HT-29 (cell line): ENCODE data around the gene R3HDM4. TPM values are rescaled to one million over a fixed set of nuclear protein-coding genes. Genes with fewer than 3 reads are reported as not detected.
"Not testable (repeated sequence)": the region's sequence is repeated elsewhere in the genome, so short reads cannot be mapped to it uniquely, and the experiment has no call there.

Experiments
- DNase-seq: peaks from one replicate; pipeline ENCODE4 v3.0.0-alpha.2; 2015; ENCODE audit warnings: low spot score
- total RNA-seq: library from RNA; depleted of rRNA; stranded (reverse); fragments of >200 nt; shearing (Covaris generic); gene quantifications from 2 replicates; pipeline ENCODE4 v1.2.3, GENCODE V29; 2014

R3HDM4 gene
- total RNA-seq, 1 experiment from 2014 or later: 51.4 TPM

DNA sequence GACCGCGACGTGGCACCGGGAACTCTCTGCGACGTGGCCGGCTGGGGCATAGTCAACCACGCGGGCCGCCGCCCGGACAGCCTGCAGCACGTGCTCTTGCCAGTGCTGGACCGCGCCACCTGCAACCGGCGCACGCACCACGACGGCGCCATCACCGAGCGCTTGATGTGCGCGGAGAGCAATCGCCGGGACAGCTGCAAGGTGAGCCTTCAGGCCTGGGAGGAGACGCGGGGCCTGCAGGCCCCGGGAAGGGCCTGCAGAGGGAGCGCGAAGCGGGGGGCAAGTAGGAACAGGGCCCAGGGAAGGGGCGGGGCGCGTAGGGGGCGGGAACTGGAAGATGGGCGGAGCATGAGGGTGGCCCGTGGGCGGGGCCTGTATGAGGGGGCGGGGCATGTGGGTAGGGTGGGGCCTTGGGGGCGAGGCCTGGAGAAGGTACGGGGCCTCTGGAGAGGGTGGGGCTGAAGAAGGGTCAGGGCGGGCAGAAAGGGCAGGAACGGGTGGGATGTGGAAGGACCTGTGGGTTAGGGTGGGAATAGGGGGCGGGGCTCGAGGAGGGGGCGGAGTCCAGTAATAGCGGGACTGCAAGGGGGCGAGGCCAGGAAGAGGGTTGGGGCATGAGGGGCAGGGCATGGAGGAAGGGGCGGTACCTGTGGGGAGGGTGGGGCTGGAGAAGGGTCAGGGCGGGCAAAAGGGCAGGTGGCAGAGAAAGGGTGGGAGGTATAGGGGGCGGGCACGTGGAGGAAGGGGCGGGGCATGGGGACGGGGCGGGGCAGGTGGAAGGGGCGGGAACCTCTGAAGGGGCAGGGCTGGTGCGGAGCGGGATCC lies 51.1 kb downstream of the R3HDM4 start:
- DNase-seq: peak; percentile 17

DNA sequence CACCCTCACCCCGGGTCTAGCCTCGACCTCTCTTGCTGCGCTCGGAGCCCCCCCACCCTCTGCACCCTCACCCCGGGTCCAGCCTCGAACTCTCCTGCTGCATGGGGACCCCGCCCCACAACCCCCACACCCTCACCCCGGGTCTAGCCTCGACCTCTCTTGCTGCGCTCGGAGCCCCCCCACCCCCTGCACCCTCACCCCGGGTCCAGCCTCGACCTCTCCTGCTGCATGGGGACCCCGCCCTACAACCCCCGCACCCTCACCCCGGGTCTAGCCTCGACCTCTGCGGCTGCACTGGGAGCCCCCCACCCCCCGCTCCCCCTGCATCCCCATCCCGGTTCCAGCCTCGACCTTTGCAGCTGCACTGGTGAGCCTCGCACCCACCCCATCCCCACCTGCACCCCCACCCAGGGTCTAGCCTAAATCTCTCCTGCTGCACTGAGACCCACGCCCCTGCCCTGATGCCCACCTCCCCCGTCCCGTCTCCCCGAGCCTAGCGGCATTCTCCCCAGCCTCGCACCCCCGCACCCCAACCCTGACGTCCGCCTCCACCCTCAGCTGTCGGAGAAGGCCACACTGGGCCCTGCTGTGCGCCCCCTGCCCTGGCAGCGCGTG lies 51.8 kb downstream of the R3HDM4 start:
- DNase-seq: no peak

DNA sequence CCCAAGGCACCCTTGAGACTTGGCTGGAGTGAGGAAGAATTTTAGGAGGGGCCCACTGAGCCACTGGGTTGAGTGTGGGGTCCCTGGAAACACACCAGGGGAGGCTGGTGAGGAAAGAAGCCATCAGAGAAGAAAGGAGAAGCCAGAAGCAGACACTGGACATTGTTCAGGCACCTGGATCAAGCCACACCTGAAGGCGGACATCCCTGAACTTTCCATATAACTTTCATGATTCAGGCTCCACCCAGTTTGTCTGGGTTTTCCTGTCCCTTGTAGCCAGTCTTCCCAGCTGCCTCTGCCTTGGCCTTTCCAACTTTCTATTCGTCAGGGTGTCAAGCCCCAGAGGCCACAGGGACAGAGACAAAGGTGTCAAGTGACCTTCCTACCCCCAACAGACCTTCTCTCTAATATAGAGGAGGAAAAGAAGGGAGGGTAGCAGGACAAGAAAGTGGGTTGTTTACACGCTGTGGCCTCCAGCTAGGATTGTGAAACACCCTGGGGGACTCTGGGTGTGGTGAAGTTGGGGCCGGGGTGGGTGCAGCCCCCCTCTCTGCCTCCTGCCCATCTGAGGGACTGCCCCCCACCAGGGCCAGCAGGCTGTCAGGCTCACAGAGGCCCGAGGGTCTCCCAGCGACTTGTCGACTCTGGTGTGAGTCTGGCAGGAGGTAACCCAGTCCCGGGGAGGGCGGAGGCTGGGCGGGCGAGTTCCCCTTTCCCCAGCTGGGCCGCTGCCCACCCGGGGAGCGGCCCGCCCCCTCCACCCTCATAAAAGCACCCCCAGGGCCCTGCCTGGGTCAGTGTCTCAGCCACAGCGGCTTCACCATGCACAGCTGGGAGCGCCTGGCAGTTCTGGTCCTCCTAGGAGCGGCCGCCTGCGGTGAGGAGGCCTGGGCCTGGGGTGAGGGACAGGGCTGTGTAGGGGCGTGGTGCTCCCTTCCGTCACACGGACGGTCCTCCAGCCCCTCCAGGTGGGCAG lies 53.9 kb downstream of the R3HDM4 start, which contains the start of gene CFD:
TSS of gene CFD (plus strand) at position 797 of the 976 bp plus-strand sequence. CDS start at position 823, 26 bp downstream.
- peak; percentile 14 for DNase-seq

- no peak for DNase-seq
These were observed 54.7 kb downstream of the R3HDM4 start for GRCh38 chr19:858284-858683.

GRCh38 chr19:855566-856120 lies 57.4 kb downstream of the R3HDM4 start:
- no peak for DNase-seq

DNA sequence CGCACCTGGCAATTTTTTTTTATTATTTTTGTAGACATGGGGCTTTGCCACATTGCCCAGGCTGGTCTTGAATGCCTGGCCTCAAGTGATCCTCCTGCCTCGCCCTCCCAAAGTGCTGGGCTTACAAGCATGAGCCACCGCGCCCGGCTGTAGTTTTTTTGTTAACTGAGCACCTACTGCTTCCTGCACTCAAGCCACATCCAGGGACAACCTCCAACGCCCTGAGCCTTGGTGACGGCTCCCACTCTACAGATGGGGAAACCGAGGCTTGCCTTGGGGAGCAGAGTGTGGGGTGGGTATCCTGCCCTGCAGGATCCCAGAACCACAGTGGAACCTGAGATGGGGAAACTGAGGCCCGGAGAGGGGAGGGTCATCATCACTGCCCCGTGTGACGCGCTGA lies 57.9 kb downstream of the R3HDM4 start:
- DNase-seq: no peak

GRCh38 chr19:854549-854948 lies 58.5 kb downstream of the R3HDM4 start:
- no peak for DNase-seq

DNA sequence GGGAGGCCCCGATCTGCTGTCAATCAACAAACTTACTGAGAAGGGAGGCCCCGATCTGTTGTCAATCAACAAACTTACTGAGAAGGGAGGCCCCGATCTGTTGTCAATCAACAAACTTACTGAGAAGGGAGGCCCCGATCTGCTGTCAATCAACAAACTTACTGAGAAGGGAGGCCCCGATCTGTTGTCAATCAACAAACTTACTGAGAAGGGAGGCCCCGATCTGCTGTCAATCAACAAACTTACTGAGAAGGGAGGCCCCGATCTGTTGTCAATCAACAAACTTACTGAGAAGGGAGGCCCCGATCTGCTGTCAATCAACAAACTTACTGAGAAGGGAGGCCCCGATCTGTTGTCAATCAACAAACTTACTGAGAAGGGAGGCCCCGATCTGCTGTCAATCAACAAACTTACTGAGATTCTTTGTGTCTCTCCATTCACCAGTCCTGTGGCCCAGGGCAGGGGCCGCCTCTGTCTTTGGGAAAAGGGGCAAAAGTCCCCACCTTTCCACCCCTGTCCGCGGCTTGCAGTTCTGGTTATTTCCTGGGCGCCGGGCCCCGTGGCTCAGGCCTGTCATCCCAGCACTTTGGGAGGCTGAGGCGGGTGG lies 59.3 kb downstream of the R3HDM4 start:
- not testable (repeated sequence) for DNase-seq

- DNase-seq: no peak
These were observed 59.9 kb downstream of the R3HDM4 start for GRCh38 chr19:853014-853585.

DNA sequence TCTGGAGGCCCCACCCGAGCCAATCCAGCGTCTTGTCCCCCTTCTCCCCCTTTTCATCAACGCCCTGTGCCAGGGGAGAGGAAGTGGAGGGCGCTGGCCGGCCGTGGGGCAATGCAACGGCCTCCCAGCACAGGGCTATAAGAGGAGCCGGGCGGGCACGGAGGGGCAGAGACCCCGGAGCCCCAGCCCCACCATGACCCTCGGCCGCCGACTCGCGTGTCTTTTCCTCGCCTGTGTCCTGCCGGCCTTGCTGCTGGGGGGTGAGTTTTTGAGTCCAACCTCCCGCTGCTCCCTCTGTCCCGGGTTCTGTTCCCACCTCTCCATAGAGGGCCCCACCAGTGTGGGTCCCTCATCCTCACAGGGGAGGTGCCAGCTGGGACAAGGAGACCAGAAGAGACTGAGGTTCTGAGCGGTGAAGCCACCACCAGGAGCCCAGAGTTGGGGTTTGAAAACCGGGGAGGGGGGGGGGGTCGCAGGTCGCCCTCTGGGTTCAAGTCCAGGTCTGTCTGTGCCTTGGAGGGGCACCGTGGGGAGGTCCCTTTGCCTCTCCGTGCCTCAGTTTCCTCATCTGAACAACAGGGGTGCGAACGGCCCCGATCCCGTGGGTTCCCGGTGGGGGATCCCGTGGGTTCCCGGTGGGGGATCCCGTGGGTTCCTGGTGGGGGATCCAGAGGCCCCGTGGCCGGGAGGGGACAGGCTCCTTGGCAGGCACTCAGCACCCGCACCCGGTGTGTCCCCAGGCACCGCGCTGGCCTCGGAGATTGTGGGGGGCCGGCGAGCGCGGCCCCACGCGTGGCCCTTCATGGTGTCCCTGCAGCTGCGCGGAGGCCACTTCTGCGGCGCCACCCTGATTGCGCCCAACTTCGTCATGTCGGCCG lies 60.6 kb downstream of the R3HDM4 start, which contains the start of gene ELANE:
TSS of gene ELANE (plus strand) at position 168 of the 878 bp plus-strand sequence. CDS start at position 194, 26 bp downstream.
- DNase-seq: no peak

GRCh38 chr19:850979-851335 lies 62.1 kb downstream of the R3HDM4 start:
- DNase-seq: no peak

- DNase-seq: peak; percentile 32
These were observed 62.6 kb downstream of the R3HDM4 start for GRCh38 chr19:850221-850978.

DNA sequence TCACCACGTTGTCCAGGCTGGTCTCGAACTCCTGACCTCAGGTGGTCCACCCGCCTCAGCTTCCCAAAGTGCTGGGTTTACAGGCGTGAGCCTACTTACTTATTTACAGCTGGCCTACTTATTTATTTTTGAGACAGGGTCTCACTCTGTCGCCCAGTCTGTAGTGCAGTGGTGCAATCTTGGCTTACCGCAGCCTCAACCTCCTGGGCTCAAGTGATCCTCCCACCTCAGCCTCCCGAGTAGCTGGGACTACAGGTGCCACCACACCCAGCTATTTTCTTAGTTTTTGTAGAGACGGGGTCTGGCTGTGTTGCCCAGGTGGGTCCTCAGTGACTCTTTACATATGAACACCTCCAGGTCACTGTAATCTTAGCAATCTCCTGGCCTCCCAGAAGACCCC lies 63.8 kb downstream of the R3HDM4 start:
- DNase-seq: not testable (repeated sequence)

DNA sequence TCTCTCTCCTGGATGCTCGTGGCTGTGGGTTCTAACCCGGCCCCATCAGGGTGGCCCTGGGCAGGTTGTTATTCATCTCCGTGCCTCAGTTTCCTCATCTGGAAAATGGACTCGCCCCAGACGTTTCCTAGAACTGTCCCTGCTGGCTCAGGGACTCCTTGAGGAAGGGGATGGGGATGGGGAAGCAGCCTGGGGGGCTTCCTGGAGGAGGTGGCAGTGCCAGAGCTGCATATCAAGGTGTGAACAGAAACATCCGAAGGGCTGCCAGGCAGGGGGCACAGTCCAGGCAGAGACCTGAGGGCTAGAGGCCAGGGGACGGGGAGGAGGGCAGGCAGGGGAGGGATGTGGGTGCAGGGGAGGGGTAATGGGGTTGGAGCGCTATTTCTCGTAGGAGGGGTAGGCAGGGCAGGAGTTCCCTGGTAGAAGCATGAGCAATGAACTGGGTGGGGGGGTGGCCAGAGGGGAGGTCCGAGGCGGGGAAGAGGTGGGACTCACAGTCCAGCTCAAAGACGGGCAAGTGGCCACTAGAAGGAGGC lies 64.6 kb downstream of the R3HDM4 start:
- no peak for DNase-seq
